Suprapubic skin (tissue), 4 donors: Measurements from ENCODE around the gene INCENP.

Experiments
- CTCF ChIP-seq, 2 donors: fragments of 200-600 bp in 1 of 2; fragments of 450-650 bp in 1 of 2; sonication (generic) in 1 of 2; IDR thresholded peaks; one replicate each; pipeline ENCODE4 v1.5.1; 2016 to 2019; ENCODE audit warnings: antibody characterized with exemption in 2 of 2, mild to moderate bottlenecking in 1 of 2, moderate library complexity in 1 of 2
- EP300 ChIP-seq: sonication (generic); formaldehyde crosslinking; IDR thresholded peaks from one replicate; pipeline ENCODE4 v1.6.1; 2017; ENCODE audit warnings: antibody characterized with exemption
- POLR2AphosphoS5 ChIP-seq, 3 donors: sonication (generic); formaldehyde crosslinking; IDR thresholded peaks; one replicate each; pipeline ENCODE4 v1.6.1; 2017; ENCODE audit warnings: antibody characterized with exemption in 3 of 3

GRCh38 chr11:62103141-62103540 lies 20.7 kb upstream of the INCENP start:
- TF ChIP-seq CTCF (IDR thresholded peaks at IDR 0.05) (no peak), POLR2AphosphoS5 (IDR thresholded peaks at IDR 0.05) (no peak), EP300 (no peak)
